Activated CD8-positive, alpha-beta memory T cell treated with anti-CD3 and anti-CD28 coated beads for 4 hours (primary cell): ENCODE results near the gene KHDC3L.
"Not testable (repeated sequence)": the region's sequence is repeated elsewhere in the genome, so short reads cannot be mapped to it uniquely, and the experiment has no call there.

Experiments used
- DNase-seq, 2 donors: peaks; one replicate each; pipeline ENCODE4 v3.0.0-alpha.2; 2020; ENCODE audit warnings: low read depth in 2 of 2

The KHDC3L gene

DNA sequence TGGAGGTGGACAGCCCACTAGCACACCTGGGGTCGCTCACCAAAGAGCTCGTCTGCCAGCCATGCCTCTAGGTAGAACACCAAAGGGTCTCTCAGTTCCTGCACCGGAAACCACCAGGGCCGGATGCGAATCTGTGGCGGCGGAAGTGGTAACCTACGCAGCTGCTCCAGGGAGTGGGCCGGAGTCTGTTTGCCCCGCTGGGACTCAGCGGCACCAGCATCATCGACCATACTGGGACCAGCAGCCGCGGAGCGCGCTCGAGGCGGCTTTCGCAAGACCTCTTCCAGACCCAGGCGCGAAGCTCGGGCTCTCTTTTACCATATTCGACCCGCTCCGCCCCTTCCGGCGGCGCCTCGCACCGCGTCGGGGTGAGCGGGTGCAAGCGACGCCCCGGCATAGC, 7.1 kb downstream of the KHDC3L start, which contains the start of gene OOEP:
Gene OOEP, minus strand, starts transcription at position 335 of the 400 bp plus-strand sequence. Its CDS starts 105 bp downstream, at position 230.
- DNase-seq: no peak

- no peak for DNase-seq
These were observed 9.5 kb downstream of the KHDC3L start for GRCh38 chr6:73371984-73372383.

DNA sequence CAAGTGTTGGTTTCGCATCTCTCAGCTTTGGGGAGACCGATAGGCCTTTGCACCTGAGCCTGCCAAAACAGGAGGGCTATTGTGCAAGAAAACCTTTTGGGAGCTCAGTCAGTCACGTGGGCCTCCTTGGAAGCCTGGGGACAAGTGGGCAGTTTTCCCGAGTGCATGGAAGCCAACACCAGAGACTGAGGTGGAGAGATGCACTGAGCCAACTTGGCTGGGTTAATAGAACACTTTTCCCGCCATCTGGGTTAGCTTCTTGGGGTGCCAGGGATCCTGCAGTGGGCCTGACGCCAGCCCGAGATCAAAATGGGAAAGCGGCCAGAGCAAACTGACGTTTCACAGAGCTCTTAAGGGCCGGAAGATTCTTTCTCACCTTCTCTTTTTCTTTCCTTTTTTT, 10.1 kb downstream of the KHDC3L start:
- no peak for DNase-seq

DNA sequence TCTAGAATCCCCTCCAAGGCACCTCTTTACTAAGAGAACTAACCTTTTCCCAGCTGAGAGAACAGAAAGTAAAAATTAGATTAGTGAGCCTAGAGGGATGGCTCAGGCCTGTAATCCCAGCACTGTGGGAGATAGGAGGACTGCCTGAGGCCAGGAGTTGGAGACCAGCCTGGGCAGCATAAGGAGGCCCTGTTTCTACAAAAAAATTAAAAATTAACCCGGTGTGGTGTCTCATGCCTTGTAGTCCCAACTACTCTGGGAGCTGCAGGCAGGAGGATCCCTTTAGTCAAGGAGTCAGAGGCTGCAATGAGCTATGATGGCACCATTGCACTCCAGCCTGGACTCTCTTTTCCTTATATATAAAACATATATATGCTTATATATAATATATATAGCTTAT, 12.8 kb downstream of the KHDC3L start:
- DNase-seq: no peak

- DNase-seq: no peak
These were observed 14.8 kb downstream of the KHDC3L start for GRCh38 chr6:73377225-73377624.

DNA sequence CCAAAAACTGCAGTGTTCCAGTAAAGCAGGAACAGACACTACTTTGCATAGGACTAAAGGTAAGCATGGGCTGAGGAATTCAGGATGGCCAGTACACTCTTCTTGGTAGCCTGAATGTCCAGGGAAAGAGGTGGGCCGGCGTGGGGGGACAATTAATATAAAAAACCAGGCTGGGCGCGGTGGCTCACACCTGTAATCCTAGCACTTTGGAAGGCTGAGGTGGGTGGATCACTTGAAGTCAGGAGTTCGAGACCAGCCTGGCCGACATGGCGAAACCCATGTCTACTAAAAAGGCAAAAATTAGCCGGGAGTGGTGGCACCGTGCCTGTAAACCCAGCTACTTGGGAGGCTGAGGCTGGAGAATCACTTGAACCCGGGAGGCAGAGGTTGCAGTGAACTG, 19.1 kb downstream of the KHDC3L start:
- DNase-seq: not testable (repeated sequence)

DNA sequence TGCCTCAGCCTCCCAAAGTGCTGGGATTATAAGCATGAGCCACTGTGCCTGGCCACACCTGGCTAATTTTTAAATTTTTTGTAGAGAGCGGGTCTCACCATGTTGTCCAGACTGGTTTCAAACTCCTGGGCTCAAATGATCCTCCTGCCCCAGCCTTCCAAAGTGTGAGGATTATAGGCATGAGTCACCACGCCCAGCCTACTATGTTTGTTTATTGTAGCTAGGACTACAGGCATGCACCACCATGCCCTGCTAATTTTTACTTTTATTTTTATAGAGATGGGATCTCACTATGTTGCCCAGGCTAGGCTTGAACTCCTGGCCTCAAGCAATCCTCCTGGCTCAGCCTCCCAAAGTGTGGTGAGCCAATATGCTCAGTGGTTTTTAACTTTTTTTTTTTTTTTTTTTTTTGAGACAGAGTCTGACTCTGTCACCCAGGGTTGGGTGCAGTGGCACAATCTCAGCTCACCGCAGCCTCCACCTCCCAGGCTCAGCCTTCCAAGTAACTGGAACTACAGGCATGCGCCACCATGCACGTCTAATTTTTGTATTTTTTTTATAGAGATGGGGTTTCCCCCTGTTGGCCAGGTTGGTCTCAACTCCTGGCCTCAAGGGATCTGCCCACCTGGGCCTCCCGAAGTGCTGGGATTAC, 20.1 kb downstream of the KHDC3L start:
- DNase-seq: no peak

DNA sequence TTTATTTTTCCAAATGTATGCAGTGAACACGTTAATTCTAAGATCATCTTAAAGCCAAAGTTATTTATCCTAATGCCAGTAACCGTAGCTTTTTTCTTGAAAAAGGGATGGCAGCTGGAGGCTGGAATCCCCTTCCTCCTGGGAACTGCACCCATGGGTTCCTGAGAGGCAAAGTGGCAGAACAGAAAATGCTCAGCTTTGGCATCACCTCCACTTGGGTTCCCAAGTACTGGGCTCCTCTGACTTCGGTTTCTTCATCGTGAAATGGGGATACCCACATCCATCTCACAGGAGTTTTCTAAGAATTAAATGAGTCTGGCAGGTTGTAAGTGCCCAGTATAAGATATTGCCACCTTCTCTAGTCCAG, 26.0 kb downstream of the KHDC3L start:
- DNase-seq: no peak

DNA sequence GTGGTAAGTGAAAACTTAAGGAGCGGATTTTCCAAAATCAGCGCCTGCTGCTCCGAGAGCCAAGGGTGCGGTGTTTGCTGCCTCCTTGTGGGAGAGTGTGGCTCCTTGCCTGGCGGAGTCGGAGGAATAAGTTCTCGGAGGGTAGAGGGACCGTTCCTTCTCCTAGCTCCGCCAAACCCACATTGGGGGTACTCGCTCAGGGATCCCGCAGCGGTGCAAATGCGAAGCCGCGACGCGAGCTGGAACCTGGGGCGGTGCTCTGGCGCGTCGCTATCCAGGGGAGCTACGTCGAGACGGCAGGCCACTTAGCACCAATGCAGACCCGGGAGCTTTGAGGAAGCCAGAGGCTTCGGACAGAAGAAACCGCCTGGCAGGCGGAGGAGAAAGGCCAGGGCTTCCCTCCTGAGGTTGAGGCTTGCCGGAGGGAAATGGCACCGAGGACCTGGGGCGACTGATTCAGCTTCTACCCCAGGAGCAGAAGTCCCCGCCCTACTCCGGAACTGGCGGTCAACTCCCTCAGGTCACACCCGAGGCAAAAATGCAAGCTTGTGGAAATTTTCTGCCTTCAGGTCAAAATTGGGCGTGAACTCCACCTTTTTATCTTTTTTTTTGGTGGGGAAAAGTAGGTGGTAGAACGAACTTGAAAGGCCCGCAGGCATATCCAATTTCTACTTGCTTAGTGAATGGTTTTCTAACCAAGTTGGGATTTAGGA, 26.5 kb downstream of the KHDC3L start:
- peak; percentile 24 to 36 for DNase-seq

DNA sequence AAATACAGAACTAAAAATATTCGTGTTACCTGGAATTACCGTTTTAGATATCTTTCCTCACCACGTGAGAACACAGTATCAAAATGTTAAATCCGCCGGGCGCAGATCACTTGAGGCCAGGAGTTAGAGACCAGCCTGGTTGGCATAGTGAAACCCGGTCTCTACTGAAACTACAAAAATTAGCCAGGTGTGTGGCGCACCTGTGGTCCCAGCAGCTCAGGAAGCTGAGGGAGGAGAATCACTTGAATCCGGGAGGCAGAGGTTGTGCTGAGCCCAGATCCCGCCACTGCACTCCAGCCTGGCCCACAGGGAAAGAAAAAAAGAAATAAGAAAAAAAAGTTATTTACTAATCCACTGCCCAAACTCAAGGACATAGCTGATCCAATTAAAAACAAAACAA, 27.4 kb downstream of the KHDC3L start:
- DNase-seq: no peak

- no peak for DNase-seq
These were observed 29.2 kb downstream of the KHDC3L start for GRCh38 chr6:73391675-73392074.

GRCh38 chr6:73392188-73392587, 29.7 kb downstream of the KHDC3L start:
- DNase-seq: not testable (repeated sequence)

DNA sequence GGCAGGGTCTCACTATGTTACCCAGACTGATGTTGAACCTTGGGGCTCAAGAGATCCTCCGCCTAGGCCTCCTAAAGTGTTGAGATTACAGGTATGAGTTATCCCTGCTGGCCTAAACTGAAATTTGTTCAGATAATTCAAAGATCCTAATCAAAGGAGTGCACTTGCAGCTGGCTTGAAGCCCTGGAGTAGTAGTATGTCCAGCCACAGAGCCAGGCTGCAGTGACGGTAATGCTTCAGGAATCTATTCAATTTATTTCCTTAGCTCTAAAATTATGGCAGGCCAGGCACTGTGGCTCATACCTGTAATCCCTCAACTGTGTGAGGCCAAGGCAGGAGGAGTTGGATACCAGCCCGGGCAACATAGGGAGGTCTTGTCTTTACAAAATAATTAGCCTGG, 30.8 kb downstream of the KHDC3L start:
- no peak for DNase-seq

GRCh38 chr6:73394577-73395354, 32.3 kb downstream of the KHDC3L start, which contains the start of gene DDX43:
TSS of gene DDX43 (plus strand) at chr6:73394828. CDS start at chr6:73394906, 78 bp downstream.
- no peak for DNase-seq

DNA sequence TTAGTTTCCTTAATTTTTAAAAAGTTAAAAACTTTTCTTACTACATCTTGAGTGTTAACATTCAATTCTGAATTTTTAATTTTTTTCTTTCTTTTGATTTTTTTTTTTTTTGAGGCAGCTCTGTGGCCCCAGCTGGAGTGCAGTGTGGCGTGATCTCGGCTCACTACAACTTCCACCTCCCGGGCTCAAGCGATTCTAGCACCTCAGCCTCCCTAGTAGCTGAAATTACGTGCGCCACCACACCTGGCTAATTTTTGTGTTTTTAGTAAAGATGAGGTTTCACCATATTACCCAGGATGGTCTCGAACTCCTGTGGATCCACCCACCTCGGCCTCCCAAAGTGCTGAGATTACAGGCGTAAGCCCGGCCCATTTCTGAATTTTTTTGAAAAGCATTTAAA, 33.4 kb downstream of the KHDC3L start:
- DNase-seq: no peak

GRCh38 chr6:73400656-73401055, 38.2 kb downstream of the KHDC3L start:
- DNase-seq: no peak

GRCh38 chr6:73409395-73409794, 46.9 kb downstream of the KHDC3L start:
- DNase-seq: no peak

- DNase-seq: no peak
These were observed 50.6 kb downstream of the KHDC3L start for GRCh38 chr6:73413102-73413501.
